ENCODE data around the gene AMMECR1. TPM values are rescaled to one million over a fixed set of nuclear protein-coding genes. Genes with fewer than 3 reads are reported as not detected.

The AMMECR1 gene
- total RNA-seq, 2 donors from 2014 or later = 1.7 to 2.5 TPM

DNA sequence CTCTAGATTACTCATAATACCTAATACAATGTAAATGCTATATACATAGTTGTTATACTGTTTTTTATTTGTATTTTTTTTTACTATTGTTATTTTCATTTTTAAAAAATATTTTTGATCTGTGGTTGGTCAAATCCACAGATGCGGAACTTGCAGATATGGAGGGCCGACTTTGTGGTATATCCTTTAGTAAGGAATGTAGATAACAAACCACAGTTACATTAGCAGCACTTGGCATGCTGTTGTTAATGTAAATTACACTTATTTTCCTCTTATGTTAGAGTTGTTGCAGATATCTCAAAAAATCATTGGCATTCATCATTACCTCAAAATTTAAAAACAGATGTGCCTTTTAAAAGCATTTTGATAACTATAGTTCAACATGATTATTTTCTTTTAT, 164.0 kb downstream of the AMMECR1 start:
- TF ChIP-seq, protein P1, sequence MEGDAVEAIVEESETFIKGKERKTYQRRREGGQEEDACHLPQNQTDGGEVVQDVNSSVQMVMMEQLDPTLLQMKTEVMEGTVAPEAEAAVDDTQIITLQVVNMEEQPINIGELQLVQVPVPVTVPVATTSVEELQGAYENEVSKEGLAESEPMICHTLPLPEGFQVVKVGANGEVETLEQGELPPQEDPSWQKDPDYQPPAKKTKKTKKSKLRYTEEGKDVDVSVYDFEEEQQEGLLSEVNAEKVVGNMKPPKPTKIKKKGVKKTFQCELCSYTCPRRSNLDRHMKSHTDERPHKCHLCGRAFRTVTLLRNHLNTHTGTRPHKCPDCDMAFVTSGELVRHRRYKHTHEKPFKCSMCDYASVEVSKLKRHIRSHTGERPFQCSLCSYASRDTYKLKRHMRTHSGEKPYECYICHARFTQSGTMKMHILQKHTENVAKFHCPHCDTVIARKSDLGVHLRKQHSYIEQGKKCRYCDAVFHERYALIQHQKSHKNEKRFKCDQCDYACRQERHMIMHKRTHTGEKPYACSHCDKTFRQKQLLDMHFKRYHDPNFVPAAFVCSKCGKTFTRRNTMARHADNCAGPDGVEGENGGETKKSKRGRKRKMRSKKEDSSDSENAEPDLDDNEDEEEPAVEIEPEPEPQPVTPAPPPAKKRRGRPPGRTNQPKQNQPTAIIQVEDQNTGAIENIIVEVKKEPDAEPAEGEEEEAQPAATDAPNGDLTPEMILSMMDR (IDR thresholded peaks at IDR 0.05) = no peak
- Histone ChIP-seq H3K4me1 (no peaks in the 10 kb centered on the region), H3K27ac (no peak overlapping the region), H3K36me3 (no peaks in the 10 kb centered on the region), H3K4me3 (no peak overlapping the region), H3K9me3 (no peaks in the 10 kb centered on the region), H3K27me3 (no peaks in the 10 kb centered on the region)
- no peak for DNase-seq (ENCODE audit: low spot score)

DNA sequence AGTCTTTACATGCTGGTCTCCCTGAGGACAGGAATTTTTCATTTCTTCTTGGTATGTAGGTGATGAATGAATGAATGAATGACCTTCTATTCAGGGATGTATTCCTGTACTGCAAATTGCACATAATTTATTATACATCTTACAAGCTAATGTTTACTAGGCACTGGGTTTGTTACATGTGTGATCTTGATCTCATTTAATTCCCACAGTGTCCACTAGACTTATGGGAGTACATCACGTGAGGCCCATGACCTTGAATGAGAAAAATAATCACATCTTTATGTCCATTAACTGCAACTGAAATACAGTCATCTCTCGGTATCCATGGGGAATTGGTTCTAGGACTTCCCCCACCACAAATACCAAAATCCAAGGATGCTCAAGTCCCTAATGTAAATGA, 164.6 kb downstream of the AMMECR1 start:
- H3K36me3 ChIP-seq = no peaks in the 10 kb centered on the region
- no peaks in the 10 kb centered on the region for H3K4me1 ChIP-seq
- no peak overlapping the region for H3K27ac ChIP-seq
- TF ChIP-seq, protein P1 (IDR thresholded peaks at IDR 0.05) = no peak
- DNase-seq (ENCODE audit: low spot score) = no peak
- no peak overlapping the region for H3K4me3 ChIP-seq
- H3K9me3 ChIP-seq = no peaks in the 10 kb centered on the region
- H3K27me3 ChIP-seq = no peaks in the 10 kb centered on the region

- H3K9me3 ChIP-seq = no peaks in the 10 kb centered on the region
- TF ChIP-seq, protein P1 (IDR thresholded peaks at IDR 0.05) = peak; percentile 30 to 76
- DNase-seq (ENCODE audit: low spot score) = no peak
- no peaks in the 10 kb centered on the region for H3K36me3 ChIP-seq
- H3K4me1 ChIP-seq = peaks cover 0 to 18% of the 10 kb centered on the region in 2 donors
- no peak overlapping the region for H3K27ac ChIP-seq
- no peak overlapping the region for H3K4me3 ChIP-seq
- no peaks in the 10 kb centered on the region for H3K27me3 ChIP-seq
Observed at GRCh38 chrX:110146521-110146920, 171.4 kb downstream of the AMMECR1 start.

DNA sequence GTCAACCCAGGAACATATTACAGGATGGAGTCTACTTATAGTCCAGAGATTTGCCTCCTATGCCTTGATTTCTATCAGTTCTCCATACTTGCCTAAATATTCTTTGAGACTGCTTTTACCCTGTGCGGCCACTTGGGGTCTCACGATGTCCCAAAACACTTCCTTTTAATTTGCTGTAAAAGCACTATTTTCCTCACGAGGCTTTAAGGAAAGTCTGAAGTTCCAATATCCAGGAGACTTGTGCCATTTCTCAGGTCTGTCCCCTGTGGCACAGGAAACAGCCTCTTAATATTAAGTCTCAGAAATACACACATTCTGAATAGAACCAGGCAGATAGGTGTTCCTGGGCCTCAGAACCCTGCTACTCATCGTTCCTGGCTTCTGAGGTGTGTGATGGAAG, 172.0 kb downstream of the AMMECR1 start:
- TF ChIP-seq, protein P1 (IDR thresholded peaks at IDR 0.05) = peak; percentile 45 to 74
- no peaks in the 10 kb centered on the region for H3K36me3 ChIP-seq
- peaks cover 0 to 18% of the 10 kb centered on the region in 2 donors for H3K4me1 ChIP-seq
- no peak overlapping the region for H3K27ac ChIP-seq
- no peaks in the 10 kb centered on the region for H3K9me3 ChIP-seq
- no peaks in the 10 kb centered on the region for H3K27me3 ChIP-seq
- H3K4me3 ChIP-seq = no peak overlapping the region
- no peak for DNase-seq (ENCODE audit: low spot score)

GRCh38 chrX:110145311-110145710, 172.6 kb downstream of the AMMECR1 start:
- no peak overlapping the region for H3K4me3 ChIP-seq
- H3K27me3 ChIP-seq = no peaks in the 10 kb centered on the region
- no peak for DNase-seq (ENCODE audit: low spot score)
- TF ChIP-seq, protein P1 (IDR thresholded peaks at IDR 0.05) = no peak
- H3K36me3 ChIP-seq = no peaks in the 10 kb centered on the region
- peaks cover 0 to 18% of the 10 kb centered on the region in 2 donors for H3K4me1 ChIP-seq
- H3K27ac ChIP-seq = no peak overlapping the region
- no peaks in the 10 kb centered on the region for H3K9me3 ChIP-seq

Other genes starting within 250 kb of the AMMECR1 start
- under 1 TPM; 0.41 to 0.67 TPM for gene RTL9, start 40.8 kb upstream of the AMMECR1 start, total RNA-seq